Measurements from ENCODE around the gene EGR2.

The EGR2 gene

GRCh38 chr10:62779487-62780248 is 36.5 kb downstream of the EGR2 start:
- H3K27me3 Mint-ChIP-seq, result no peaks in the 10 kb centered on the region
- H3K4me1 Mint-ChIP-seq, result peaks cover 21% of the 10 kb centered on the region
- DNase-seq (ENCODE audit: low spot score in 2 of 2) (peak; percentile 58 to 86), ATAC-seq (replicated peaks; ENCODE audit: extremely low read depth, poor library complexity, severe bottlenecking) (peak; percentile 99)
- H3K9me3 Mint-ChIP-seq, result peaks cover 1% of the 10 kb centered on the region
- no peaks in the 10 kb centered on the region for H3K36me3 Mint-ChIP-seq (ENCODE audit: insufficient read depth)
- peak overlapping the region; percentile 1 for H3K4me3 Mint-ChIP-seq
- H3K27ac Mint-ChIP-seq (ENCODE audit: low read depth), result peak overlapping the region; percentile 32

- H3K27me3 Mint-ChIP-seq, result peaks cover 2% of the 10 kb centered on the region
- H3K9me3 Mint-ChIP-seq, result no peaks in the 10 kb centered on the region
- peak overlapping the region; percentile 32 for H3K27ac Mint-ChIP-seq (ENCODE audit: low read depth)
- no peaks in the 10 kb centered on the region for H3K36me3 Mint-ChIP-seq (ENCODE audit: insufficient read depth)
- H3K4me3 Mint-ChIP-seq, result no peak overlapping the region
- H3K4me1 Mint-ChIP-seq, result peaks cover 21% of the 10 kb centered on the region
- DNase-seq (ENCODE audit: low spot score in 2 of 2) (no peak), ATAC-seq (replicated peaks; ENCODE audit: extremely low read depth, poor library complexity, severe bottlenecking) (no peak)
Observed at GRCh38 chr10:62778125-62778524, 38.0 kb downstream of the EGR2 start.

- Mint-ChIP-seq H3K4me1 (no peaks in the 10 kb centered on the region), H3K36me3 (ENCODE audit: insufficient read depth) (peaks cover 2% of the 10 kb centered on the region), H3K9me3 (no peaks in the 10 kb centered on the region), H3K4me3 (no peak overlapping the region), H3K27me3 (peaks cover 15% of the 10 kb centered on the region), H3K27ac (ENCODE audit: low read depth) (no peak overlapping the region)
- DNase-seq (ENCODE audit: low spot score in 2 of 2), result no peak
- no peak for ATAC-seq (replicated peaks; ENCODE audit: extremely low read depth, poor library complexity, severe bottlenecking)
Observed at GRCh38 chr10:62772186-62772974, 43.8 kb downstream of the EGR2 start.

GRCh38 chr10:62769574-62770242 is 46.5 kb downstream of the EGR2 start:
- Mint-ChIP-seq H3K27ac (ENCODE audit: low read depth) (no peak overlapping the region), H3K27me3 (peaks cover 15% of the 10 kb centered on the region), H3K4me3 (no peak overlapping the region), H3K9me3 (no peaks in the 10 kb centered on the region), H3K4me1 (peaks cover 10% of the 10 kb centered on the region), H3K36me3 (ENCODE audit: insufficient read depth) (peaks cover 2% of the 10 kb centered on the region)
- ATAC-seq (replicated peaks; ENCODE audit: extremely low read depth, poor library complexity, severe bottlenecking) (no peak), DNase-seq (ENCODE audit: low spot score in 2 of 2) (no peak)

- no peak for DNase-seq (ENCODE audit: low spot score in 2 of 2)
- Mint-ChIP-seq H3K27ac (ENCODE audit: low read depth) (no peak overlapping the region), H3K9me3 (no peaks in the 10 kb centered on the region), H3K27me3 (no peaks in the 10 kb centered on the region), H3K36me3 (ENCODE audit: insufficient read depth) (peaks cover 2% of the 10 kb centered on the region), H3K4me3 (no peak overlapping the region), H3K4me1 (peaks cover 10% of the 10 kb centered on the region)
- ATAC-seq (replicated peaks; ENCODE audit: extremely low read depth, poor library complexity, severe bottlenecking), result no peak
Observed at GRCh38 chr10:62766386-62766785, 49.8 kb downstream of the EGR2 start.

- no peak overlapping the region for H3K27ac Mint-ChIP-seq (ENCODE audit: low read depth)
- ATAC-seq (replicated peaks; ENCODE audit: extremely low read depth, poor library complexity, severe bottlenecking) (no peak), DNase-seq (ENCODE audit: low spot score in 2 of 2) (no peak)
- no peaks in the 10 kb centered on the region for H3K9me3 Mint-ChIP-seq
- H3K4me1 Mint-ChIP-seq, result peaks cover 10% of the 10 kb centered on the region
- H3K36me3 Mint-ChIP-seq (ENCODE audit: insufficient read depth), result peaks cover 2% of the 10 kb centered on the region
- H3K27me3 Mint-ChIP-seq, result no peaks in the 10 kb centered on the region
- H3K4me3 Mint-ChIP-seq, result no peak overlapping the region
Observed at GRCh38 chr10:62765726-62766125, 50.4 kb downstream of the EGR2 start.

GRCh38 chr10:62764011-62764410 is 52.2 kb downstream of the EGR2 start:
- Mint-ChIP-seq H3K27ac (ENCODE audit: low read depth) (no peak overlapping the region), H3K9me3 (no peaks in the 10 kb centered on the region), H3K4me1 (peaks cover 10% of the 10 kb centered on the region), H3K4me3 (no peak overlapping the region), H3K27me3 (no peaks in the 10 kb centered on the region), H3K36me3 (ENCODE audit: insufficient read depth) (no peaks in the 10 kb centered on the region)
- DNase-seq (ENCODE audit: low spot score in 2 of 2), result no peak
- no peak for ATAC-seq (replicated peaks; ENCODE audit: extremely low read depth, poor library complexity, severe bottlenecking)

- DNase-seq (ENCODE audit: low spot score in 2 of 2) (no peak), ATAC-seq (replicated peaks; ENCODE audit: extremely low read depth, poor library complexity, severe bottlenecking) (no peak)
- peaks cover 10% of the 10 kb centered on the region for H3K4me1 Mint-ChIP-seq
- no peaks in the 10 kb centered on the region for H3K36me3 Mint-ChIP-seq (ENCODE audit: insufficient read depth)
- H3K9me3 Mint-ChIP-seq, result no peaks in the 10 kb centered on the region
- no peak overlapping the region for H3K27ac Mint-ChIP-seq (ENCODE audit: low read depth)
- no peaks in the 10 kb centered on the region for H3K27me3 Mint-ChIP-seq
- no peak overlapping the region for H3K4me3 Mint-ChIP-seq
Observed at GRCh38 chr10:62763155-62763554, 53.0 kb downstream of the EGR2 start.

Measured in central memory CD8-positive, alpha-beta T cell (primary cell).